NCI-H748 (cell line): ENCODE data around the gene CCDC87.
"Not testable (repeated sequence)": the region's sequence is repeated elsewhere in the genome, so short reads cannot be mapped to it uniquely, and the experiment has no call there.

Experiments used
- DNase-seq: peaks from one replicate; lab custom pipeline; 2025; ENCODE audit not compliant: unreplicated experiment; lab: John Stamatoyannopoulos, UW

CCDC87 gene

DNA sequence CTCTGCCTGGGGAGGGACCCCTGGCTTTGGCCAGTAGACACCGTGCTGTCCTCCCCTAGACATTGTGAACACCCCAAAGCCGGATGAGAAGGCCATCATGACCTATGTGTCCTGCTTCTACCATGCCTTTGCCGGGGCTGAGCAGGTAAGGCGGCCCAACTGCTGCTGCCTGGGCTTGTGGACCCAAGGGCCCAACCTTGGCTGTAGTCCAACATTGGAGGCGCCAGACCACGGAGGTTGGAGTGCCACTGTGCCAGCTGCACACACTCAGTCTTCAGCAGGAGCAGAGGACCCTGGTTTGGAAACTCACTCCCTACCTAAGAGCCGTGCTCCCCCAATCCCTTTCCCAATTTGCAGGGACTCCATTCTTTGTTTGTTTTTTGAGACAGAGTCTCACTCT, 36.8 kb downstream of the CCDC87 start:
- DNase-seq, result peak; percentile 14

DNA sequence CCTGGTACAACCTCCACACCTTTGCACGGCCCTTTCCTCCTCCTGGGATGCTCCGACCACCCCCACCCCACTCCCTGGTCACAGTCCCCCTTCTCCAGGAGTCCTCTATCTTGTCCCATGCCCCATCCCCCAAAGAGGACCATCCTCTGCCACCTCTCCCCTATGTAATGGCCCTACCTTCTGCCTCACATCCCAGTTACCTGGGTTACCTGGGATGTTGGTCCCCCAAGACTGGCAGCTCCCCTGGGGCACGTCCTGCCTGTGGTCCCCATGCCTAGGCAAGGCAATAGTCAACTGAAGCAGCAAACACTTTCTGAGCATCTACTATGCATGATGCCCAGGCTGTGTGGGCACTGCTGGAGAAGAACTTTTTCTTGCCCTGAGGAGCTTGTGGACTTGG, 37.4 kb downstream of the CCDC87 start:
- no peak for DNase-seq

DNA sequence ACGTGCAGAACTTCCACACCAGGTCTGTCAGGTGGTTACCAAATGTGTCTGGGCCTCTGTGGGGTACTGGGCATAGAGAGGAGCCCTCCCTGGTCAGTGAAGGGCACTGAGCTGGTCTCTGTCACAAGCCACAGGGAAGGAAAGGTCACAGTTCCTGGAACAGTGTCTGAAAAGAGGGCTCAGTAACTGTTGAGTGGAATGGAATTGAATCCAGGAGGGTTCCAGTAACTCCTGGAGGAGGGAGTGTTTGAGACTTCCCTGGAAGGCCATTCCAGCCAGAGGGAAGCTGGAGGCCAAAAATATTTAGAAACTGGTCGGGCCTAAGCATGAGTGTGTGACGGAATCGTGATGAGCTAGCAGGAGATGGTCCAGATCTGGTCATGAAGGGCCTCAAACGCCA, 38.3 kb downstream of the CCDC87 start:
- DNase-seq, result no peak

DNA sequence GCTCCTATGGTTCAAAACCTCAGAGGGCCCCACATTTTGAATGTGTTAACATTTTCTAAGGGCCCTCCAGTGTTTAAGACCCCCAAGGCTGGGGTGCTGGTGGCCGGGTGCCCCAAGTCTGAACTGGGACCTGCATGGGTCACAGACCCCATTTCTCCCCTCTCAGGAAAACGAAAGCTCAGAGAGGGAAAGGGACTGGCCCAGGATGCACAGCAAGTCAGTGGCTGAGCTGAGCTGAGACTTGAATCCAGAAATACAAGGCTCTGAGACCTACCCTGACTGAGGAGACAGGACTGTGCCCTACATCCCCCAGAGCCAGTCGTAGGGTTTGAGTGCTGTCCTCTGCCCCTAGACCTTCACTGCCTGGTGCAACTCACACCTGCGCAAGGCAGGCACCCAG, 42.0 kb downstream of the CCDC87 start:
- DNase-seq, result no peak

DNA sequence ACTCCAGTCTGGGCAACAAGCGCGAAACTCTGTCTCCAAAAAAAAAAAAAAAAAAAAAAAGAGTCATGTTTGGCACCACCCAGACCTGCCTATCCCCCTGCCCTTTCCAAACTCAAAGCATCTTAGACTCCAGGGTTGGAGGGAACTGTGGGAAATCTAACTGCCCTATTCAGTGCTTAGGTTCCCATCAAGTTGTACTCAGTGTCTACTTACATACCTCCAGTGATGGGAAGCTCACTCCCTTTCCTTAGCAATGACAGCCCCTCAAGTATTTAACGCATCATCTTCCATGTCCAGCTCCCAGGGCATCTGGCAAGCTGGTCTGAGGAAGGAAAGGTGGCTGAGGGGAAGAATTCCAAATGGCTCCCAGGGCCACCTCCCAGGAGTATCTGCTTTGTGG, 43.2 kb downstream of the CCDC87 start:
- no peak for DNase-seq

DNA sequence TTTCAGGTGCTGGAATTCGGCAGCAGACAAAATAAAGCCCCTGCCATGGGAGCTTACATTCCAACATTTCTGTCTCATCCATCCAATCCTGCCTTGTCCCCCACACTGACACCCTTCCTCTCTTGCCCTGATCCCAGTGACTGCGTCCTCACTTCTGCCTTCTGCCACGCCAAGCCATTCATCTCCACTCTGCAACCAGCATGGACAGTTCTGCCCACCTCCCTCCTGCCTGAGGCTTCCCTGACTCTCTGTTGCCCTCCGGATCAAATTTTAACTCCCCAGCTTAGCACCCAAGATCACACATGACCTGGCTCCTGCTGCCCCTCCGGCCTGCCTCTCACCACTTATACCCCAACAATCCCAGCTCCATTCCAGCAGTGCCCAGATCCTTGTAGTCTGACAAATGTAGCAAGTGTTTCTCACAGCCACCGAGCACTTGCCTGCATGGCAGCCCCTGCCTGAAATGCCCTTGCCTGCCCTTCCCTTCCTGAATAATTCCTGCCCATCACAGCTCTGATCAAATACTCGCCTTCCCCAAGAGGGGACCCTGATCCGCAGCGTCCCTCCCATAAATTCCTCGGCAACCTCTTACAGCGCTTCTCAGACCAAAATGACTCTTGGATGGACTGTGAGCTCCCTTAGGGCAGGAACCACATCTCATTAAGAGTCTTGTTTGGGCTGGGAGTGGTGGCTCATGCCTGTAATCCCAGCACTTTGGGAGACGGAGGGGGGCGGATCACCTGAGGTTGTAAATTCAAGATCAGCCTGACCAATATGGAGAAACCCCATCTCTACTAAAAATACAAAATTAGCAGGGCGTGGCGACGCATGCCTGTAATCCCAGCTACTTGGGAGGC, 43.9 kb downstream of the CCDC87 start:
- DNase-seq, result no peak

DNA sequence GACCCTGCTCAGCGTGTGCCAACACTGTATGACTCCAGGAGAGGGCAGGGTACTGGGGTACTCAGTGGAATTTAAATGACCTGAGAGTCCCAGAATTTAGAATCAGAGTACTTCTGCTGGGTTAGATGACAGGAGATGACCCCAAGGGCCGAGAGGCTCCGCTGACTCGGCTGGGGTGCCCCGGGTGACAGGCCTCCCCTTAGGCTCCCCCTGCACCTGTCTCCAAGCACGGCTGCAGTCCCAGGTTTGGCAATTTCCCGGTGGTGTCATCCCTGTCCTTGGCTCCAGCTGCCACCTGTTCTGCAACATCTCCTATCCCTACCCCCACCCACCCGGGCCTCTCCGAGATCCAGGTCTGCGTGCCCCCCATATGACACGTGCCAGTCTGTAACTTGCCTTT, 44.8 kb downstream of the CCDC87 start:
- no peak for DNase-seq

DNA sequence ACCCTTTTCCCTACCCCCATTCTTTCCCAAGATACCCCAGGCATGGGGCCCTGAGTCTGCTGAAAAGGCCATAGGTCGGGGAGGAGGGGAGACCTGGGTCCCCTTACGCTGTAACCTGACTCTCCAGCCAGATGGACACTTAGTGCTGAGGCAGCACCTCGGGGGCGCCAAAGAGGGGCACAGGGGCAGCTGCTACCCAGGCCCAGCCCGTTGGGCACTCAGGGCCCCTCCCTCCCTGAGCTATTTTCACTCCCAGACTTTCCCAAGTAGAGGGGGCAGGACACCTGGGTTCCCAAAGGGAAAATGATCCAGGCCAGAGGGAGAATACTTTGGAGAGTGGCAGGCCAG, 45.2 kb downstream of the CCDC87 start:
- no peak for DNase-seq

DNA sequence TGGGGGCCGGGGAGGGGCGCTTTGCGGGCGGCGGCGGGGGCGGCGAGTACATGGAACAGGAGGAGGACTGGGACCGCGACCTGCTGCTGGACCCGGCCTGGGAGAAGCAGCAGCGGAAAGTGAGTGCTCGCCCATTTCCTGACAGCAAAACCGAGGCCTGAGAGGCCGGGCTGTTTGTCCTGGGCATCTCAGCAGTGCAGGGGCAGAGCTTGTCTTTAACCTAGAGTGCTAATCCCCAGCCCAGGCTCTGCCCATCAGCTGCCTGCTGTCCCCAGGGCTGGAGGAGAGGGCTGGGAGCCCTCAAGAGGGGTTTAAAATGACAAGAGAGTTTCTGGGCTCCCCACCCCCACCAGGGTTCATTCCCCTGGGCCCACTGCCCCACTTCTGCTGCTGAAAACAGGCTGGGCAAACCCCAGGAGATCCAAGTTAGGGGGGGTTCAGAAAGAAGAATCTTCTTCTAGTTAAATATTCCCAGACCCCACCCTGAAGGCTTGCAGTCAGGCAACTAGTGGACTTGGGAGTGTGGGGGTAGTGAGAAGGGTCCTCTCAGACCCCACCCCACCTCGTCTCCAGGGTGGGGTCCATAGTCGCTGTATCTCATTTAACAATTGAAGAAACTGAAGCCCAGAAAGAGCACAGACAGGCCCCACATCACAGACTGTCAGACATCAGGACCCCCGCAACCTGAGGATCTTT, 45.7 kb downstream of the CCDC87 start:
- no peak for DNase-seq

DNA sequence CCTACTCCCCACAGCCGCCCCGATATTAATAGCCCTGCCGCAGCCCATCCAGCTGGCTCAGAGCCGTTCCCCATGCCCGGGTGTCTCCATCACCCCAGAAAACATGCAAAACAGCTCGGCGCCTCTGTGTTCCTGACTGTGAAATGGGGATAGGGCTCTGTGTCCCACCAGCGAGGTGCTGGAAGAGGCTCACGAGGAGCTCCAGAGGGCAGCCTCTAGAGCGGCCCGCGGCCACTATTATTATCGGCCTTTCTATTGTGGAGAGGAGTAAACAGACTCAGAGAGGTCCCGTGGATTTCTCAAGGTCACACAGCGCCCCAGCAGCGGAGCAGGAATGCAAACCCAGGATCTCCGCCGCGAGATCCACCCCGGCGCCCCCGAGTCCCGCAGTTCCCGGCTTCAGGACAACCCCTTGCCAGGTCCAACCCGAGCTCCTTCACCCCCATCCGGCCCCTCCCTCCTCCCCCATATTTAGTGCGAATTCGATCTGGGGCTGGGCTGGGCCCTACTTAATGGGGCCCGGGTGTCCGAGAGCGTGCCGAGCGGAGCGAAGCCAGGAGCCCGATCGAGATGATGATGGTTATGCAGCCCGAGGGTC, 46.4 kb downstream of the CCDC87 start, which contains the start of gene ACTN3:
Gene ACTN3, plus strand, starts transcription at position 536 of the 598 bp plus-strand sequence. Its CDS starts 35 bp downstream, at position 571.
- DNase-seq, result no peak

DNA sequence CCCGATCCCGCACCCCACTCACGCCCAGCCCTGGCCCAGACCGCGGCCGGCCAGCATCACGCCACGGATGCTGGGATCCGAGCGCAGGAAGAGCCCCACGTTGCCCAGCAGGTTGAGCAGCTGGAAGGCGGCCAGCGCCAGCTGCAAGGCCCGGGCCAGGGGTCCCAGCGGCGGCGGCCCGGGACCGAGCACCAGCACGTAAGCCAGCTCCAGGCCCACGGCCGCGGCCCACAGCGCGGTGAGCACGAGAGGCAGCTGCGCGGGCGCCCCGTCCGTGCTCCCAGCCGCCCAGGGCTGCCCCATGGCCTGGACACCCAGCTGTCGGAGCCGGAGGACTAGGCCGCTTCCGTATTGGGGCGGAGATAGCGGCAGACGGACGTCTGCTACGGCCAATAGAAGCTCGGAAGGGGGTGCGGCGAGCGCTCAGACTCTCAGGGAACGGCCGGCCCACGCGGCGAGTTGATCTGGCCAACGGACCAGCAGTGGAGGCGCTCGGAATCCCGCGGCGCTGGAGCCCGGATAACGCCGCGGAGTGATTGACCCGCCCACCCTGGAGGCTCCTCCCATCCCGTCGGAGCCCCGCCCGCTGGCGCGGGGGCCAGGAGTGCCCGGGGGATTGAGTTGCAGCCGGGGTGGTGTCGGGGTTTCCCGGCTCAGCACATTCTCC, 47.0 kb downstream of the CCDC87 start, which contains the start of gene ZDHHC24:
Gene ZDHHC24, minus strand, starts transcription at position 348 of the 667 bp plus-strand sequence. Its CDS starts 45 bp downstream, at position 303.
- DNase-seq, result peak; percentile 97

DNA sequence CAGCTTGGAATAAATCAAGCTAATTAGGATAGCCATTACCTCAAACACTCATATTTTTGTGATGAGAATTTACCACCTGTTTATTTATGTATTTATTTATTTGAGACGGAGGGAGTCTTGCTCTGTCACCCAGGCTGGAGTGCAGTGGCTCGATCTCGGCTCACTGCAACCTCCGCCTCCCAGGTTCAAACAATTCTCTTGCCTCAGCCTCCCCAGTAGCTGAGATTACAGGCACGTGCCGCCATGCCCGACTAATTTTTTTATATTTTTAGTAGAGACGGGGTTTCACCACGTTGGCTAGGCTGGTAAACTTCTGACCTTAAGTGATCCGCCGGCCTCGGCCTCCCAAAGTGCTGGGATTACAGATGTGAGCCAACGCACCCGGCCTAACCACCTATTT, 47.9 kb downstream of the CCDC87 start:
- not testable (repeated sequence) for DNase-seq

DNA sequence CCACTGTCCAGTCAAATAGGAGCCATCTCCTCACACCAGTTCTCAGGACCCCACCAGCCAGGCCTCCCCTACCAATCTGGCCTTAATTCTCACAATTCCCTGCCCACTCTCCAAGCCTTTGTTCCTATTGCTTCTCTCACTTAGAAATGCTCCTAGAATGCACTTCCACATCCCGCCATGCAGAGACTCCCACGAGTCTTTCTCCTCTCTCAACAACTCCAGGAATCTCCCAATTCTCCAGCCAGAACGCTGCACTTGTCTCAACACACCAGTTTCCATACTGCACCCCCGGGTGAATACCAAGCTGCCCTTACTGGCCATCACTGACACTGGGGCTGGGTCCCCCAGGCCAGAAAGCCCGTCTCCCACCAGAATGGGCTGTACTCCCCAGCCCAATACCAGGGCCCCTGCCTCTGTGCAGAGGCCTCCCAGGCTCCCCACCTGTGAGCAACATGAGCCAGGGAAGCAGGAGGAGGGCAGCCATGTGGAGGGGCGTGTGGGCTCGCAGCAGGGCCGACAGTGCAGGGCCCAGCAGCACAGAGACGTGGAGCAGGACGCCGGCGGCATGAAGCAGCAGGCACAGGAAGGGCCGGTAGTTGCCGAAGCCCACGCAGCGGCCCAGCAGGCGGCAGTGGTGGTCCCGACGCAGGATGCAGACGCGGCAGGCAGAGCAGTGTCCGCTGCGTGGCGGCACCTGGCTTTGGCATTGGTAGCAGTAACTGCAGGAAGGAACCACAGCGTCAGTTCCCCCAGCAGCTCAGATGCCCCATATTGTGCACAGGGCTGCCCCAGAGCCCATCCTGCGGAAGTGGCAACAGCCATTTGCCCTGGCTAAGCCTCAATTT, 49.4 kb downstream of the CCDC87 start:
- no peak for DNase-seq

DNA sequence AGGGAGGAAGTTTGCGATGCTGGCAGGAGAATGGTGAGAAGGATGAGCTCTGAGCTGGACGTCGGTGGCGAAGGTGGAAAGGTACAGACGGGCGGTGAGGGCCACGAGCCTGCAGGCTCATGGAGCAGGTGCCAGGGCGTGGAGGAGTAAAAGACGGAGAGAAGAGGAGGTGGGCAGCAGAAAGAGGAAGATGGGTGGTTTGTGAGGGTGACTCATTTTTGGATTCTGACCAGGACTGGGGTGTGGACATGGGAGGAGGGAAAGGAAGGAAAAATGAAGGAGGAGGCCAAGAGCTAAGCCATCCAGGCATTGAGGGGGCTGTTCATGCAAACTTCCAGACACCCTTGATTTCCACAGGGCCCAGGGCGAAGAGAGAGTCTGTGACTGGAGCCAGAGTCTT, 50.5 kb downstream of the CCDC87 start:
- DNase-seq, result no peak

DNA sequence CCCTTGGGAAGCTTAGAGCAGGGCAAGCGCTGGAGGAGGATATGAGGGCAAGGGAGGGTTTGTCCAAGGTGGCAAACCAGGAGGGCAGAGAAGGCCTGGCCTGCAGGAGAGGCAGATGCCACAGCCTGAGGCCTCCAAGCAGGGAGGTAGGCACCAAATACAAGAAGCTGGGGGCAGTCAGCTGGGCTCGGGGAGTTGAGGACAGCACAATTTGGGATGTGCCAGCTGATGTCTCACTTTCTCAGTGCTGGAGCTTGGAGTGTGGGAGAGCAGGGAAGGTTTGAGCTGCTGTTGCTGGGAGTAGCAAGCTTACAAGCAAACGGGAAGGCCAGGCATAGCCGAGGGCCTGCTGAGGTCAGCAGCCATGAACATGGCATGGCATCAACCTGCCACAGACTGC, 51.0 kb downstream of the CCDC87 start:
- no peak for DNase-seq

DNA sequence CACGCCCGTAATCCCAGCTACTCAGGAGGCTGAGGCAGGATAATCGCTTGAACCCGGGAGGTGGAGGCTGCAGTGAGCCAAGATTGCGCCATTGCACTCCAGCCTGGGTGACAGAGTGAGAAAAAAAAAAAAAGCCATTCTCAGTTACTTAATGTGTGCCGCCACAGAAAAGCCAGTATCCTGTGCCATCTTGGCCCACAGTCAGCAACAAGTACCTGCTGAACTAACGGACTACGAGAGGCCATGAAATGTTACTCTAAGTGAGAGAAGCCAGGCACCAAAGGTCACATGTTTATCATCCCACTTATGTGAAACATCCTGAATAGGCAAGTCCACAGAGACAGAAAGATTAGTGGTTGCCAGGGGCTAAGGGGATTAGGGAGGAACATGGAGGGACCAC, 52.3 kb downstream of the CCDC87 start:
- DNase-seq, result not testable (repeated sequence)
